HEK293 (cell line): ENCODE measurements around the gene ZDHHC17.

ENCODE experiments used
- EGR2 ChIP-seq: fragments of 450-650 bp; formaldehyde crosslinking; IDR thresholded peaks from 2 replicates; pipeline ENCODE4 v1.5.1; 2016; ENCODE audit warnings: low read depth, missing biosample characterization, missing genetic modification characterization
- HIC1 ChIP-seq: fragments of 450-650 bp; formaldehyde crosslinking; IDR thresholded peaks from 2 replicates; pipeline ENCODE4 v1.5.1; 2016; ENCODE audit warnings: missing biosample characterization, missing genetic modification characterization
- KLF10 ChIP-seq: fragments of 450-650 bp; IDR thresholded peaks from 2 replicates; pipeline ENCODE4 v1.5.1; 2018; ENCODE audit warnings: missing biosample characterization, mild to moderate bottlenecking, missing genetic modification characterization
- KLF17 ChIP-seq: fragments of 450-650 bp; formaldehyde crosslinking; IDR thresholded peaks from 2 replicates; pipeline ENCODE4 v1.5.1; 2016; ENCODE audit warnings: missing biosample characterization, missing genetic modification characterization
- OSR2 ChIP-seq: fragments of 450-650 bp; formaldehyde crosslinking; IDR thresholded peaks from 2 replicates; pipeline ENCODE4 v1.5.1; 2016; ENCODE audit warnings: missing biosample characterization, missing genetic modification characterization
- PRDM6 ChIP-seq: fragments of 450-650 bp; formaldehyde crosslinking; IDR thresholded peaks from 2 replicates; pipeline ENCODE4 v1.5.1; 2017; ENCODE audit warnings: missing biosample characterization, missing genetic modification characterization
- SP7 ChIP-seq: fragments of 450-650 bp; formaldehyde crosslinking; IDR thresholded peaks from 2 replicates; pipeline ENCODE4 v1.5.1; 2016; ENCODE audit warnings: missing biosample characterization, missing genetic modification characterization
- YY2 ChIP-seq: fragments of 450-650 bp; formaldehyde crosslinking; IDR thresholded peaks from 2 replicates; pipeline ENCODE4 v1.5.1; 2016; ENCODE audit warnings: missing biosample characterization, missing genetic modification characterization
- ZBTB11 ChIP-seq: fragments of 450-650 bp; formaldehyde crosslinking; conservative IDR thresholded peaks from 2 replicates; pipeline ENCODE4 v1.5.1; 2016; ENCODE audit warnings: low read depth, missing biosample characterization, missing genetic modification characterization
- ZBTB44 ChIP-seq: fragments of 450-650 bp; IDR thresholded peaks from 2 replicates; pipeline ENCODE4 v1.5.1; 2018; ENCODE audit warnings: missing biosample characterization, mild to moderate bottlenecking, missing genetic modification characterization
- ZBTB6 ChIP-seq: fragments of 450-650 bp; formaldehyde crosslinking; IDR thresholded peaks from 2 replicates; pipeline ENCODE4 v1.5.1; 2017; ENCODE audit warnings: missing biosample characterization, missing genetic modification characterization
- ZFP3 ChIP-seq: fragments of 450-650 bp; formaldehyde crosslinking; IDR thresholded peaks from 2 replicates; pipeline ENCODE4 v1.5.1; 2016; ENCODE audit warnings: low read depth, missing biosample characterization, missing genetic modification characterization
- ZNF146 ChIP-seq: fragments of 450-650 bp; formaldehyde crosslinking; IDR thresholded peaks from 2 replicates; pipeline ENCODE4 v1.5.1; 2016; ENCODE audit warnings: missing biosample characterization, missing genetic modification characterization
- ZNF211 ChIP-seq: fragments of 450-650 bp; formaldehyde crosslinking; IDR thresholded peaks from 2 replicates; pipeline ENCODE4 v1.5.1; 2016; ENCODE audit warnings: low read depth, missing biosample characterization, missing genetic modification characterization
- ZNF391 ChIP-seq: fragments of 450-650 bp; formaldehyde crosslinking; IDR thresholded peaks from 2 replicates; pipeline ENCODE4 v1.5.1; 2016; ENCODE audit warnings: low read depth, missing biosample characterization, missing genetic modification characterization, borderline replicate concordance
- ZNF449 ChIP-seq: fragments of 450-650 bp; formaldehyde crosslinking; IDR thresholded peaks from 2 replicates; pipeline ENCODE4 v1.5.1; 2017; ENCODE audit warnings: missing biosample characterization, mild to moderate bottlenecking, missing genetic modification characterization, moderate library complexity
- ZNF473 ChIP-seq: fragments of 450-650 bp; formaldehyde crosslinking; IDR thresholded peaks from 2 replicates; pipeline ENCODE4 v1.5.1; 2017; ENCODE audit warnings: missing biosample characterization, missing genetic modification characterization
- ZNF549 ChIP-seq: fragments of 450-650 bp; IDR thresholded peaks from 2 replicates; pipeline ENCODE4 v1.5.1; 2018; ENCODE audit warnings: missing biosample characterization, missing genetic modification characterization, mild to moderate bottlenecking, inconsistent platforms, moderate library complexity
- ZNF555 ChIP-seq: fragments of 450-650 bp; formaldehyde crosslinking; conservative IDR thresholded peaks from 2 replicates; pipeline ENCODE4 v1.5.1; 2017; ENCODE audit warnings: missing biosample characterization, mild to moderate bottlenecking, missing genetic modification characterization, inconsistent platforms
- ZNF580 ChIP-seq: fragments of 450-650 bp; formaldehyde crosslinking; IDR thresholded peaks from 2 replicates; pipeline ENCODE4 v1.5.1; 2016; ENCODE audit warnings: missing biosample characterization, missing genetic modification characterization
- ZNF585B ChIP-seq: fragments of 450-650 bp; formaldehyde crosslinking; IDR thresholded peaks from 2 replicates; pipeline ENCODE4 v1.5.1; 2016; ENCODE audit warnings: missing biosample characterization, missing genetic modification characterization
- ZNF639 ChIP-seq: fragments of 450-650 bp; formaldehyde crosslinking; IDR thresholded peaks from 2 replicates; pipeline ENCODE4 v1.5.1; 2016; ENCODE audit warnings: missing biosample characterization, missing genetic modification characterization
- ZNF792 ChIP-seq: fragments of 450-650 bp; formaldehyde crosslinking; IDR thresholded peaks from 2 replicates; pipeline ENCODE4 v1.5.1; 2016; ENCODE audit warnings: missing biosample characterization, missing genetic modification characterization

ZDHHC17 gene

GRCh38 chr12:76879710-76880518 is 116.0 kb downstream of the ZDHHC17 start (continued):
- TF ChIP-seq ZBTB11 (tag by site-specific recombination): no peak
- no peak for TF ChIP-seq ZNF211
- no peak for TF ChIP-seq YY2 (tag by site-specific recombination)
- peak; percentile 55 for TF ChIP-seq PRDM6 (tag by site-specific recombination)
- TF ChIP-seq ZNF391 (tag by site-specific recombination): 0 out of 2 replicates have a peak, but pooled peaks have one; percentile 34
- no peak for TF ChIP-seq ZNF792 (tag by site-specific recombination)
- no peak for TF ChIP-seq ZBTB6 (tag by site-specific recombination)
- no peak for TF ChIP-seq ZNF549
- TF ChIP-seq ZNF585B (tag by site-specific recombination): no peak
- TF ChIP-seq OSR2: peak; percentile 63; the same call in 1 of the 2 replicates
- no peak for TF ChIP-seq ZNF146 (tag by site-specific recombination)
- TF ChIP-seq ZNF555 (tag by site-specific recombination): no peak
- peak; percentile 72; the same call in 1 of the 2 replicates for TF ChIP-seq ZBTB44 (tag by site-specific recombination)
- no peak for TF ChIP-seq KLF17
- no peak; the same call in 1 of the 2 replicates for TF ChIP-seq KLF10 (tag by site-specific recombination)
- no peak for TF ChIP-seq ZFP3
- TF ChIP-seq HIC1 (tag by site-specific recombination): no peak
- TF ChIP-seq ZNF639 (tag by site-specific recombination): no peak
- TF ChIP-seq ZNF473 (tag by site-specific recombination): no peak
- TF ChIP-seq ZNF449 (tag by site-specific recombination): no peak
- peak; percentile 34; the same call in 1 of the 2 replicates for TF ChIP-seq EGR2
- TF ChIP-seq SP7 (tag by site-specific recombination): peak; percentile 87
- TF ChIP-seq ZNF580 (tag by site-specific recombination): peak; percentile 8; the same call in 1 of the 2 replicates
